Activated T-helper 17 cell treated with anti-CD3 and anti-CD28 coated beads, Interleukin-2, amount 50 U/mL, for 72 hours (primary cell): ENCODE results near the gene UBL5. TPM values are rescaled to one million over a fixed set of nuclear protein-coding genes. Genes with fewer than 3 reads are reported as not detected.
"Not testable (repeated sequence)": the region's sequence is repeated elsewhere in the genome, so short reads cannot be mapped to it uniquely, and the experiment has no call there.

Experiments
- ATAC-seq: fragments of 150-1000 bp; cut with Tn5 transposase; replicated peaks from 2 replicates; pipeline ENCODE4 v1.10.0; 2021; ENCODE audit warnings: mild to moderate bottlenecking, moderate library complexity
- H3K27ac Mint-ChIP-seq: one replicate; pipeline ENCODE4 v1.8.0; 2022; ENCODE audit warnings: mixed read lengths
- H3K27me3 Mint-ChIP-seq: one replicate; pipeline ENCODE4 v1.8.0; 2022; ENCODE audit warnings: mixed read lengths
- H3K36me3 Mint-ChIP-seq: one replicate; pipeline ENCODE4 v1.8.0; 2022; ENCODE audit warnings: low read depth, mild to moderate bottlenecking, mixed read lengths
- H3K4me1 Mint-ChIP-seq: one replicate; pipeline ENCODE4 v1.8.0; 2022; ENCODE audit warnings: mixed read lengths
- H3K4me3 Mint-ChIP-seq: one replicate; pipeline ENCODE4 v1.8.0; 2022; ENCODE audit warnings: mild to moderate bottlenecking, mixed read lengths
- H3K9me3 Mint-ChIP-seq: one replicate; pipeline ENCODE4 v1.8.0; 2022; ENCODE audit warnings: mixed read lengths
- total RNA-seq, 2 donors: library from RNA; stranded (reverse); gene quantifications; one replicate each; pipeline ENCODE4 v1.2.3, GENCODE V29; 2022

The UBL5 gene
- 100 to 1,000 TPM; 247 to 395 TPM for total RNA-seq

DNA sequence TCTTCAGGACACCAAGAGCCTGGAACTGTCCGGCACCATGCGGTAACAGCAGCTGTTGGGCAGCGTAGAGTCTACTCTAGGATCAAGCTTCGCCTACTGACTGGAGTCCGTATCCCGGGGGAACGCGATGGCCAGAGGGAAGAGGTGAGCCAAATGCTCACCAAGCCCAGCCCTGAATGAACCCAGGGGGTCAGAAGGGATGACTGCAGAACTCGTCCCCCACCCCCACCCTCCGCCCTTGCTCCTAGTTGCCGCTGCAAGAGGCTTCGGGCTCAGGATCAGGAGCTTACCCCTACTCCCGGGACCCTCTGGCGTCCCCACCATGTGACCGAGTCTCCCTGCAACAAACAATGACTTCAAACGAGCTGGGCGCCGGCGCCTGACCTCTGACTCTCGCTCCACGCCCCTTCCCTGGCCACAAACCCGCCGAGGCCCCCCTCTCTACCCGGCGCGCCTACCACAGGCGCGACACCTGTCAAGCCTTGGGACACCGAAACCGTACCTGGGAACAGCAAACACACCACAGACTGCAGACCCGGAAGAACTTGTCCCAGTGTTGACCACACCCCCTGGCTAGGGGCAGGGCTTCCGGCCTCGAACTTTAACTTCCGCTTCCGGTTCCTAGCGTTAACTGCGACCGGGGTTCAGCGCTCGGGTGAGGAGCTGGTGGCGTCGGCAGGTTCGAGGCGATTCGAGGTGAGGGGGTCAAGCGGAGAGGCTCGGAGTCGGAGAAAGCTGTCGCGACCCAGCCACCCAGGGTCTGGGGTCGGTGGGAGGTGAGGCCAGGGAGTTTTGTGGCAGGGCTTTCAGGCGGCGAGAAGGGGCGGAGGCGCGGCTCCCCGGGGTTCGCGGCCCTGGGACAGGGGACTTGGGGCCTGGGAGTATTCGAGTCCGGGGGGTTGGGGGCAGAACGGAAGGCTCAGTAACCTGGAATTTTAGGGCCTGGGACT lies at the start of gene UBL5:
UBL5 (plus strand) TSS at position 630 of the 950 bp plus-strand sequence. CDS start 420 bp downstream, outside the sequence.
- Mint-ChIP-seq H3K27ac (peak within 1 kb of the TSS; percentile 97), H3K4me3 (peak within 1 kb of the TSS; percentile 96), H3K4me1 (peaks cover 11% of the 10 kb centered on the region), H3K27me3 (no peaks in the 10 kb centered on the region), H3K36me3 (peaks cover 36% of the 10 kb centered on the region), H3K9me3 (no peaks in the 10 kb centered on the region)
- peak; percentile 100 for ATAC-seq

- no peak overlapping the region for H3K4me3 Mint-ChIP-seq
- H3K27ac Mint-ChIP-seq = no peak overlapping the region
- no peaks in the 10 kb centered on the region for H3K9me3 Mint-ChIP-seq
- H3K27me3 Mint-ChIP-seq = no peaks in the 10 kb centered on the region
- H3K36me3 Mint-ChIP-seq = no peaks in the 10 kb centered on the region
- H3K4me1 Mint-ChIP-seq = peaks cover 16% of the 10 kb centered on the region
- no peak for ATAC-seq
These were observed 45.4 kb upstream of the UBL5 start for GRCh38 chr19:9782338-9782737.

GRCh38 chr19:9784163-9784496 lies 43.6 kb upstream of the UBL5 start:
- H3K9me3 Mint-ChIP-seq, H3K27me3 Mint-ChIP-seq, ATAC-seq, H3K36me3 Mint-ChIP-seq, H3K27ac Mint-ChIP-seq: not testable (repeated sequence)
- Mint-ChIP-seq H3K4me1 (peaks cover 16% of the 10 kb centered on the region), H3K4me3 (peak overlapping the region; percentile 93)

DNA sequence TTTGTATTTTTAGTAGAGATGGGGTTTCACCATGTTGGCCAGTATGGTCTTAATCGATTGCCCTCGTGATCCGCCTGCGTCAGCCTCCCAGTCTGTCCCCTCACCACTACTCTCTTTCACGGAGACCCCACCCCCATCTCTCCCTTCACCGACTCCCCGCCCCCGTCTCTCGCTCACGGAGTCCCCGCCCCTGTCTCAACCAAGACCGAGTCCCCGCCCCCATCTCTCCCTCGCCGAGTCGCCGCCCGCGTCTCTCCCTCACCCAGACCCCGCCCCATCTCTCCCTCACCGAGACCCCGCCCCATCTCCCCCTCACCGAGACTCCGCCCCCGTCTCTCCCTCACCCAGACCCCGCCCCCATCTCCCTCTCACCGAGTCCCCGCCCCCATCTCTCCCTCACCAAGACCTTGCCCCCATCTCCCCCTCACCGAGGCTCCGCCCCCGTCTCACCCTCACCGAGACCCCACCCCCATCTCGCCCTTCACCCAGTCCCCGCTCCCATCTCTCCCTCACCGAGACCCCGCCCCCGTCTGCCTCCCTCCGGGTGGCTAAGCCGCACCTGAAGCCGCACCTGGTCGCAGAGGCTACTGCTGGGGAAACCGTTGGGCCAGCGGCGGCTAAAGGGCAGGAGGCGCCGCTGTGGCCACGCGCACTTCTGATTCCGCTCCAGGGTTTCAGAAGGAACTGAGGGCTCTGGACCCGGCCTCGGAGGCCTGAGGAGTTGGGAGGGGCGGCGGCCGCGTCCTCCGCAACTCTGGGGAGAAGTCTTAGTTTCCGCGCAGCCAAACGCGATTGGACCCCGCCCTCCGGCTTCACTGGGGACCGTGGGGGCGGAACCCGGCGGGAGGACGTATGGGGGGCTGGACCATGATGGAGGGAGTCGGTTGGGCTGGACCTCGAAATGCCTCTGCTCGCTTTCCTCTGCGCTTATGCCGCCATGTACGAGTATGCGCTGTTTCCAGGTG lies 42.1 kb upstream of the UBL5 start:
- Mint-ChIP-seq H3K4me3 (peak overlapping the region; percentile 93), H3K4me1 (peaks cover 20% of the 10 kb centered on the region), H3K27me3 (no peaks in the 10 kb centered on the region), H3K27ac (peak overlapping the region; percentile 96), H3K36me3 (no peaks in the 10 kb centered on the region), H3K9me3 (no peaks in the 10 kb centered on the region)
- ATAC-seq = peak; percentile 88

- H3K27ac Mint-ChIP-seq = peak overlapping the region; percentile 96
- no peak for ATAC-seq
- H3K9me3 Mint-ChIP-seq = no peaks in the 10 kb centered on the region
- H3K27me3 Mint-ChIP-seq = no peaks in the 10 kb centered on the region
- no peaks in the 10 kb centered on the region for H3K36me3 Mint-ChIP-seq
- peaks cover 22% of the 10 kb centered on the region for H3K4me1 Mint-ChIP-seq
- peak overlapping the region; percentile 93 for H3K4me3 Mint-ChIP-seq
These were observed 41.4 kb upstream of the UBL5 start for GRCh38 chr19:9786342-9786741.

DNA sequence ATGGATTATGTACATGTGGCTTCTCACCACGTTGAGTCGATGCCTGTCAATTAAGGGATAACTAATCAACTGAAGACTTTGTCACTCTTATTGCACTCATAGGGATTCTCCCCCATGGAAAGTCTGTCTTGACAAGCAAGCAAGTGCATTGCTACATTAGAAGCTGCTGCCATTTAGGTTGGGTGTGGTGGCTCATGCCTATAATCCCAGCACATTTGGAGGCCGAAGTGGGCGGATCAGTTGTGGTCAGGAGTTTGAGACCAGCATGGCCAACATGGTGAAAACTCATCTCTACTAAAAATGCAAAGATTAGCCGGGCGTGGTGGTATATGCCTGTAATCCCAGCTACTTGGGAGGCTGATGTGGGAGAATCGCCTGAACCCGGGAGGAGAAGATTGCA lies 40.9 kb upstream of the UBL5 start:
- H3K9me3 Mint-ChIP-seq = no peaks in the 10 kb centered on the region
- no peak overlapping the region for H3K27ac Mint-ChIP-seq
- peaks cover 25% of the 10 kb centered on the region for H3K4me1 Mint-ChIP-seq

DNA sequence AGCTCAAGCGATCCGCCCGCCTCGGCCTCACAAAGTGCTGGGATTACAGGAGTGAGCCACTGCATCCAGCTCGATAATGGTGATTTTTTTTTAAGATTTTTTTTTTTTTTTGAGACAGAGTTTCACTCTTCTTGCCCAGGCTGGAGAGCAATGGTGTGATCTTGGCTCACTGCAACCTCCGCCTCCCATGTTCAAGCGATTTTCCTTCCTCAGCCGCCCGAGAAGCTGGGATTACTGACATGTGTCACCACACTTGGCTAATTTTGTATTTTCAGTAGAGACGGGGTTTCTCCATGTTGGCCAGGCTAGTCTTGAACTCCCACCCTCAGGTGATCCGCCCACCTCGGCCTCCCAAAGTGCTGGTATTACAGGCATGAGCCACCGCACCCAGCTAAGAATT lies 39.1 kb upstream of the UBL5 start:
- not testable (repeated sequence) for H3K4me3 Mint-ChIP-seq, H3K36me3 Mint-ChIP-seq, ATAC-seq

More for the DNA sequence above, 40.9 kb upstream of the UBL5 start:
- no peaks in the 10 kb centered on the region for H3K27me3 Mint-ChIP-seq
- no peaks in the 10 kb centered on the region for H3K36me3 Mint-ChIP-seq
- peak overlapping the region; percentile 93 for H3K4me3 Mint-ChIP-seq
- ATAC-seq = no peak

GRCh38 chr19:9789066-9789465 lies 38.7 kb upstream of the UBL5 start:
- Mint-ChIP-seq H3K4me1 (peaks cover 22% of the 10 kb centered on the region), H3K27ac (no peak overlapping the region), H3K9me3 (no peaks in the 10 kb centered on the region), H3K4me3 (no peak overlapping the region), H3K27me3 (no peaks in the 10 kb centered on the region), H3K36me3 (no peaks in the 10 kb centered on the region)
- no peak for ATAC-seq

More for the DNA sequence above, 39.1 kb upstream of the UBL5 start:
- H3K4me1 Mint-ChIP-seq = peaks cover 25% of the 10 kb centered on the region
- H3K27me3 Mint-ChIP-seq, H3K27ac Mint-ChIP-seq, H3K9me3 Mint-ChIP-seq: not testable (repeated sequence)

GRCh38 chr19:9789579-9789978 lies 38.1 kb upstream of the UBL5 start:
- not testable (repeated sequence) for H3K27me3 Mint-ChIP-seq, H3K4me3 Mint-ChIP-seq, H3K36me3 Mint-ChIP-seq, H3K9me3 Mint-ChIP-seq, ATAC-seq, H3K27ac Mint-ChIP-seq
- H3K4me1 Mint-ChIP-seq = peaks cover 19% of the 10 kb centered on the region

DNA sequence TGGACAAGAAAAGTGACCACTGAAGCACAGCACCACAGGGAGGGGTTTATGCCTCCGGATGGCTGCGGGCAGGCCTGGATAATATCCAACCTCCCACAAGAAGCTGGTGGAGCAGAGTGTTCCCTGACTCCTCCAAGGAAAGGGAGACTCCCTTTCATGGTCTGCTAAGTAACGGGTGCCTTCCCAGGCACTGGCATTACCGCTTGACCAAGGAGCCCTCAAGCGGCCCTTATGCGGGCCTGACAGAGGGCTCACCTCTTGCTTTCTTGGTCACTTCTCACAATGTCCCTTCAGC lies 36.7 kb upstream of the UBL5 start:
- ATAC-seq, H3K9me3 Mint-ChIP-seq, H3K36me3 Mint-ChIP-seq, H3K27me3 Mint-ChIP-seq: not testable (repeated sequence)
- Mint-ChIP-seq H3K27ac (peak overlapping the region; percentile 89), H3K4me1 (peaks cover 13% of the 10 kb centered on the region), H3K4me3 (peak overlapping the region; percentile 86)

DNA sequence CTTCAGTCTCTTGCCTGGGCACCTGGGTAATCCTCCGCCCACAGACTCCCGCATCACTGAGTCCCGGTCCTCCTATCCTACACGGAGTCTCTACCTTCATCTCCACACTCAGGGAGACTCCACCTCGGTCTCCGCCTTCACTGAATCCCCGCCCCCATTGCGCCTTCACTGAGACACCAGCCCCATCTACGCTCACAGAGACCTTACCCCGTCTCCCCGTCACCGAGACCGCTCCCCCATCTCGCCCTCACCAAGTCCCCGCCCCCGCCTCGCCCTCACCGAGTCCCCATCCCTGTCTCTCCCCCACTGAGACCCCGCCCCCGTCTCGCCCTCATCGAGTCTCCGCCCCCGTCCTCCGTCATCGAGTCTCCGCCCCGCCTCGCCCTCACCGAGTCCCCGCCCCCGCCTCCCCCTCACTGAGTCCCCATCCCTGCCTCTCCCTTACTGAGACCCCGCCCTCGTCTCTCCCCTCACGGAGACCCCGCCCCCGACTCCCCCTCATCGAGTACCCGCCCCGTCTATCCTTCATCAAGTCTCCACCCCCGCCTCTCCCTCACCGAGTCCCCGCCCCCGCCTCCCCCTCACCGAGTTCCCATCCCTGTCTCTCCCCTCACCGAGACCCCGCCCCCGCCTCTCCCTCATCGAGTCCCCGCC lies 36.0 kb upstream of the UBL5 start:
- H3K4me1 Mint-ChIP-seq = peaks cover 17% of the 10 kb centered on the region
- peak overlapping the region; percentile 86 for H3K4me3 Mint-ChIP-seq
- peak; percentile 73 for ATAC-seq
- no peaks in the 10 kb centered on the region for H3K36me3 Mint-ChIP-seq
- H3K9me3 Mint-ChIP-seq = no peaks in the 10 kb centered on the region
- peak overlapping the region; percentile 89 for H3K27ac Mint-ChIP-seq
- H3K27me3 Mint-ChIP-seq = no peaks in the 10 kb centered on the region

GRCh38 chr19:9792206-9793070 lies 35.3 kb upstream of the UBL5 start:
- Mint-ChIP-seq H3K4me3 (peak overlapping the region; percentile 86), H3K36me3 (no peaks in the 10 kb centered on the region), H3K4me1 (peaks cover 17% of the 10 kb centered on the region), H3K27ac (peak overlapping the region; percentile 89), H3K9me3 (no peaks in the 10 kb centered on the region), H3K27me3 (no peaks in the 10 kb centered on the region)
- ATAC-seq = peak; percentile 65

DNA sequence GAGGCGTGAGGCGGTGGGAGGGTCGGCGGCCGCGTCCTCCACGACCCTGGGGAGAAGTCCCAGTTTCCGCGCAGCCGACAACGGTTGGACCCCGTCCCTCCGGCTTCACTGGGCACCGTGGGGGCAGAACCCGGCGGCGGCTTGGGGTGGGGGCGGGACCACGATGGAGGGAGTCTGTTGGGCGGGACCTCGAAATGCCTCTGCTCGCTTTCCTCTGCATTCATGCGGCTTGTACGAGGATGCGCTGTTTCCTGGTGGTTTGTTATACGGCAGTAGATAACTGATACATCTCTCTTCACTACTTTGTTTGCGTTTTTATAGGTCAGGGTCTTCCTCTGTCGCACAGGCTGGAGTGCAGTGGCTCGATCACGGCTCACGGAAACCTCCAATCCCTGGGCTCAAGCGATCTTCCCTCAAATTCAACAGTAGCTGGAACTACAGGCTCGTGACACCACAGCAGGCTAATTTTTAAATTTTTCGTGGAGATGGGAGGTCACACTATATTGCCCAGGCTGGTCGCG lies 34.6 kb upstream of the UBL5 start:
- Mint-ChIP-seq H3K27me3 (no peaks in the 10 kb centered on the region), H3K9me3 (no peaks in the 10 kb centered on the region), H3K4me1 (peaks cover 17% of the 10 kb centered on the region), H3K27ac (peak overlapping the region; percentile 89), H3K36me3 (no peaks in the 10 kb centered on the region), H3K4me3 (peak overlapping the region; percentile 86)
- ATAC-seq = peak; percentile 32
